NCI-H345 treated with DMSO at 0.1 percent for 48 hours (cell line): ENCODE results near the gene CD28.

Source experiments
- DNase-seq: peaks from one replicate; lab custom pipeline; 2025; ENCODE audit not compliant: unreplicated experiment; lab: John Stamatoyannopoulos, UW

The CD28 gene

GRCh38 chr2:203706403-203706802 is at the start of gene CD28:
Gene CD28 (plus strand): TSS chr2:203706639. CDS start chr2:203706697, 58 bp downstream.
- DNase-seq = no peak

- no peak for DNase-seq
These were observed 46.9 kb upstream of the CD28 start for GRCh38 chr2:203659331-203660049.

GRCh38 chr2:203660465-203660864 is 46.0 kb upstream of the CD28 start:
- no peak for DNase-seq

DNA sequence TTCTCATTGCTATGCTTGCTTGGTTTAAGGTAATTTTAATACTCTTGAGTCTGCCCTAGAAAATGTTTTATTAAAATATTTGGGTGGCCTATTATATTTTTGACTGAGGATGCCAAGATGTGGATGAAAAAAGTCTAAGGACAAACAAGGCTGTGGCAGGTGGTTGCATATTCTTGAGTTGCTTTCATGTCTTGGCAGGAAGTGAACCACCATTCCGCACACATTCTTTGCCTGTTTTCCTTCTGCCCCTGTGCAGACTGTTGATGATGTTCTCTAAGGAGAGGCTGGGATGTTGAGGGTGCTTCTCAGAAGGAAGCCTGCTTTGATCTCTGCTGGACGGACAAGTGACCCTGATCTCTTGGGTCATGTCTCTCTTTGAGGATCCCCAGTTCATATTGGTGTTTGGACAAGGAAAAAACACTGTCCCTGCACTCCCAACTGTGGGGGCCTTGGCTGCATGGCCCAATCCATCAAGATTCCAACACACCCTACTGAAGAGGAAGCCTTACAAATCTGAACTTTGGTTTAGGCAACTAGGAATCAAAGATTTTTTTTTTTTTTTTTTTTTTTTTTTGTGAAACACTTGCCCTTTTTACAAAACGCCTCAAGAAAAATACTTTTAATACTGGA is 45.0 kb upstream of the CD28 start:
- DNase-seq = no peak

DNA sequence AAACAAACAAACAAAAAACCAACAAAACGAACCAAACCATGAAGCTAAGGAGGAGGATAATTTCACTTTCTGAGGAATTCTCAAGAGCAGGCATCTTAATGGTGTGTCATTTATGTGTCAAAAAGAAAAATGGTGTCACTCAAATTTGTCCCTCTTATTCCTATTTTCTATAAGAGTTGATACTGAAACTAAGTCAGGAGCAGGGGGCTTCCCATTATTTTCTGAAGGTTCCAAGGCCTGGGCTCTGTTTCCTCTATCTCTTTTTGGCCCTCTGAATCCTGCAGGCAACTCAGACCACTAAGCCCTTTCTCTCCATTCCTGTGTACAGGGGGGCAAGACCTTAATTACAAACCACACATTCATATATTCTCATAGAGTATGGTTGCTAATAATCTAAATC is 44.0 kb upstream of the CD28 start:
- DNase-seq = no peak

- no peak for DNase-seq
These were observed 43.5 kb upstream of the CD28 start for GRCh38 chr2:203662951-203663350.

GRCh38 chr2:203664029-203664755 is 42.2 kb upstream of the CD28 start:
- no peak for DNase-seq

DNA sequence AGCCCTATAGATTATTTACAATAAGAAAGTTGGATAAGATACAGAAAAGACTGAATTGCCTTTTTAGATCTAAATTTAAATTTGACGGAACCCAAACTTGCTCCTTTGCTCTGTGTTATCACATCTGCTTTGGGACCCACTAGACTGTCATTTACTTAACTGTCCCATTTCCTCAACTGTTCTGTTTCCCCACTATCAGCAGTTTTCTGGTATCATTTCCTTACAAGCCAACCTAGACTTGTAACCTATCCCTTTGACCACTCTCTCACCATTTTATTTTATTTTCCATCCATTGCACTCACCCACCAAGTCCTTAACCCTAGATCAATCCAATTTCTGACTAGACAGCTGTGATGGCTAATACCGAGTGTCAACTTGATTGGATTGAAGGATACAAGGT is 38.6 kb upstream of the CD28 start:
- no peak for DNase-seq

DNA sequence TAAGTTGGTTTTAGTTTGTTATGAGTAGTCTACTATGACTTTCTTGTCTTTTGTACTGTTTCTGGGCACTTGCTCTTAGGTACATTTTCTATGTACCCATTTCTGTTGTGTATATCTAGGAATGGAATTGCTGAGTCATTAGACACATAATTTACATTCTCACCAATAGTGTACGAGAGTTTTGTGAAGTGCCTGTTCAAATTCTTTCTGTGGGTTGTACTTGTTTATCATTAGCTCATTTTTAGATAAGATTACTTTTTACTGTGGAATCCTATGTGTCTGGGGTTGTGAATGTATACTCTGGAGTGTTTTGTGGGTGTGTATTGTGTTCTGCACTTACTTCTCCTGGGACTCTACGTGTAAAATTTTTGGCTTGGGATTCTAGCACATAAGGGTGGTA is 36.6 kb upstream of the CD28 start:
- DNase-seq = no peak

DNA sequence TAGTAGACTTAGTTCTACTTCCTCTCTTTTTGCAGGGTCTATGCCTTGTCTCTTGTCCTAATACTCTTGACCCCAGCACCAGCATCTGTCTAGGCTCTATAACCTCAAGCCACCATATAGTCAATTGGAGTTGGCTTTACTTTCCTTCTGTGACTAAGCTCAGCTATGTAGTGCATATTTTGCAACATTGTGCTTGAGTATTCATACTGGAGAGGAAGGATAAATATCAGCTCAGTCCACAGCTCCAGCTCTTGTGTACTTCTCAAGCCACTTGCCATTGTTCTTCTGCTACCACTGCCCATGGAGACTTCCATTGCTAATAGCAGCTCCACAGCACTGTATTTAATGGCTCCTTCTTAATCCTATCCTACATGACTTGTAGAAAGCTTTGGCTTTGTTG is 35.5 kb upstream of the CD28 start:
- no peak for DNase-seq

DNA sequence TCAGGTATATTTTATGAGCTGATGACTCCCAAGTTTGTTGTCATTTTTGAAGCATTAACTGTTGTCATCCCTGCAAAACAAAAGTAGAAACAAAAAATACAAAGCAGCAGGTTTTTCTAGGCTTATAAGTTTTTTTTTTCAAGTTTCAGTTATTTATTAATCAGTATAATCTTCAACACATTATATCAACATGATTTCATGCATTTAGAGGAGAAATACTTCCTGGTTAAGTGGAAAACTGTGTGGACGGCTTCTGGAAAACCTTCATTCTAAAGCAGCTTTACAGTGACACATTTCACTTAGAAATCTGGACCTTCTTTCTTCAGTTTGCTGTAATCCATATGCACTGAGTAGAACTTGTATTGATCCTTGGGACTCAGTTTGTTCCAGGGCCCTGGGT is 34.6 kb upstream of the CD28 start:
- DNase-seq = no peak

- DNase-seq = no peak
These were observed 33.6 kb upstream of the CD28 start for GRCh38 chr2:203672856-203673255.

DNA sequence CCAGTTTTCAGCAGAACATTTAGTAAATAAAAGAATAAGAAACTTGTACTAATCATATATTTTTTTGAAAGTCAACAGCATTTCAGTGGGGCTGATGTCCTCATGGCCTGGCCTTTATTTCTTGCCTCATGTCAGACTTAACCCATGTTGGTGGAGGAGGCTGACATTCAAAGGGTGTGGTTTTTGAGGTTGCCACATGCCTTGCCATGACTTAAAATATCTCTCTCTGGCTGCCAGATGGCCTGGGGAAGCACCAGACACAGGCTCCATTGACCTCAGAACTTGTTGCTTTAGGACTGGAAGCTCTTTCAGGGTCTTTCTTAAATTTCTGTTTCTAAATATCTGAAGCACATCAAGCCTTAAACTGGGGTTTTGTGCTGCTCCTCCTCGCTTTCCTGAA is 32.5 kb upstream of the CD28 start:
- DNase-seq = no peak

- DNase-seq = no peak
These were observed 31.4 kb upstream of the CD28 start for GRCh38 chr2:203675086-203675485.

GRCh38 chr2:203678971-203679370 is 27.5 kb upstream of the CD28 start:
- no peak for DNase-seq

DNA sequence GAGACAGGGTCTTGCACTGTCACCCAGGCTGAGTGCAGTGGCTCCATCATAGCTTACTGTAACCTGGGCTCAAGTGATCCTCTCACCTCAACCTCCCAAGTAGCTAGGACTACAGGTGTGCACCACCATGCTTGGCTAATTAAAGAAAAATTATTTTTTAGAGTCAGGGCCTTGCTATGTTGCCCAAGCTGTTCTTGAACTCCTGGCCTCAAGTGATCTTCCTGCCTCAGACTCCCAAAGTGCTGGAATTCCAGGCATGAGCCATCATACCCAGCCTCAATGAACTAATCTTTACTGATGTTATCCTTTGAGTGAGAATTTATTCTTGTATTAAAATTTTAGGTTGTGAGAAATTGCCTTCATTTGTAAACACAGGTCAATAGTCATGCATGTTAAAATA is 27.0 kb upstream of the CD28 start:
- DNase-seq = no peak

DNA sequence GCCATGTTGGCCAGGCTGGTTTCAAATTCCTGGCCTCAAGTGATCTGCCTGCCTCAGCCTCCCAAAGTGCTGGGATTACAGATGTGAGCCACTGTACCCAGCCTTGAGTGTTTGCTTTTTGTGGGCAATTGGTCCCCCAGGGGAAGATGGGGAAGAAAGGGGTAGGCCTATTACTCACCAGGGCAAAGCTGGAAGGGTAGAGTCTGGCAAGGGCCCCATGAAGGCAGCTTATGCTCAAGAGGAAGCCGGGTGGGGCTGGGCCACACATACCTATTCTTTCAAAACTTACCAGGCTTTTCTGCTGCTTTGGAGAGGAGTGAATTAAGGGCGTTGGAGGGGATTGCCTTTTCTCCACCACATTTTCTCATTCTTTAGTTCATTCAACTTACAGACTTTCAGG is 24.5 kb upstream of the CD28 start:
- no peak for DNase-seq

GRCh38 chr2:203682688-203683130 is 23.7 kb upstream of the CD28 start:
- no peak for DNase-seq

- DNase-seq = no peak
These were observed 23.0 kb upstream of the CD28 start for GRCh38 chr2:203683421-203683820.

DNA sequence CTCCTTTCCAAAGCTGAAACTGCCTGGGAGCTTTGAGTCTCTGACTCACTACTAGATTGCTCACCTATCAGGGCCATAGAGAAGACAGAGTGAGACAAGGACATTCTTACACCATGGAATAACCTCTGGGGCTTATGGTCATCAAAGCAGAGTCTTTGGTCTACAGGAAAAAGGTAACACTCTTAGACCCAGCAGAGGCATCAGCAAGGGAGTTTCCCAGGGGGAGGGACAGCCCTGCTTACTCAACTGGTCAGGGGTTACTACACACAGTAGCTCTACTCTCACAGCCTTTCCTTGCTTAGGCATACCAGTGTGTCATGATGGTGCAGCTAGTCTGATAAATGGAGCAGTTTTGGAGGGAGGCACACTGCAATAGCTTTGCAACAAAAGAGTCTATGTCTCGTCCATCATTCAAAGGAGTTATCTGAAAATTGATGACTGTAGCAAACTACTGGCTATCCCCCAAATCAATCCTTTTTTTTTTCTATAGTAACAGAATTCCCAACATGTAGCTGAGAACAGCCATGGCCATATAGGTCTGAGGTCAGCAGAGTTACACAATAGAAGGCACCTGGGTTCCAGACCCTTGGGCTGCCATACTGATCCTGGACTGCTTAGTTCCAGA is 22.4 kb upstream of the CD28 start:
- DNase-seq = no peak

GRCh38 chr2:203685081-203685621 is 21.3 kb upstream of the CD28 start:
- no peak for DNase-seq
